B cell (primary cell): ENCODE results near the gene NAA60.

ENCODE experiments used
- EZH2 ChIP-seq: IDR thresholded peaks from 2 replicates; pipeline ENCODE4 v1.6.1; 2012; ENCODE audit warnings: borderline replicate concordance, low read depth, mild to moderate bottlenecking, moderate library complexity, low read length; ENCODE audit not compliant: insufficient read depth, poor library complexity, severe bottlenecking
- TF ChIP-seq, protein P1 (sequence below): fragments of 200-600 bp; IDR thresholded peaks from one replicate; pipeline ENCODE4 v1.8.0; 2022; ENCODE audit warnings: antibody characterized with exemption, mild to moderate bottlenecking

DNA sequence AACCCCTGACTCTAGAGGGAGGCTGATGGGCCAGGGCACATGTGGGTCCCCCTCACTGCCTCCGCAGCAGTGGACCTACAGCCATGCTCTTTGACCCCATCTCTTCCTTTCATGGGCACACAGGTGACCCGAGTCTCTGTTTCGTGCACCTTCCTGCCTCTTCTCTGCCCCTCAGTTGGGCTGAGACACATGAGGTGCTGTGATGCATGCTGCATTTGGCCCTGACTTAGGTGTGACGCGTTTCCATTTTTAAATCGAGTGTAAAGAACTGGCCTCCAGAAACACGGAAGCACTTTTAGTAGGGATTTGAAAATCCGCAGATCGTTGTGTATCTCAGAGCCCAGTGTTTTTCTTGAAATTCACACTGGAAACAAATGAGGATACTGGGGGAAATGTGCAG lies 27.2 kb downstream of the NAA60 start:
- TF ChIP-seq, protein P1, sequence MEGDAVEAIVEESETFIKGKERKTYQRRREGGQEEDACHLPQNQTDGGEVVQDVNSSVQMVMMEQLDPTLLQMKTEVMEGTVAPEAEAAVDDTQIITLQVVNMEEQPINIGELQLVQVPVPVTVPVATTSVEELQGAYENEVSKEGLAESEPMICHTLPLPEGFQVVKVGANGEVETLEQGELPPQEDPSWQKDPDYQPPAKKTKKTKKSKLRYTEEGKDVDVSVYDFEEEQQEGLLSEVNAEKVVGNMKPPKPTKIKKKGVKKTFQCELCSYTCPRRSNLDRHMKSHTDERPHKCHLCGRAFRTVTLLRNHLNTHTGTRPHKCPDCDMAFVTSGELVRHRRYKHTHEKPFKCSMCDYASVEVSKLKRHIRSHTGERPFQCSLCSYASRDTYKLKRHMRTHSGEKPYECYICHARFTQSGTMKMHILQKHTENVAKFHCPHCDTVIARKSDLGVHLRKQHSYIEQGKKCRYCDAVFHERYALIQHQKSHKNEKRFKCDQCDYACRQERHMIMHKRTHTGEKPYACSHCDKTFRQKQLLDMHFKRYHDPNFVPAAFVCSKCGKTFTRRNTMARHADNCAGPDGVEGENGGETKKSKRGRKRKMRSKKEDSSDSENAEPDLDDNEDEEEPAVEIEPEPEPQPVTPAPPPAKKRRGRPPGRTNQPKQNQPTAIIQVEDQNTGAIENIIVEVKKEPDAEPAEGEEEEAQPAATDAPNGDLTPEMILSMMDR, result no peak
- no peak for TF ChIP-seq EZH2
